DMS 273 (cell line): Measurements from ENCODE around the gene SHISAL2B.
"Not testable (repeated sequence)": the region's sequence is repeated elsewhere in the genome, so short reads cannot be mapped to it uniquely, and the experiment has no call there.

Source experiments
- DNase-seq: peaks from one replicate; lab custom pipeline; 2025; ENCODE audit not compliant: unreplicated experiment; lab: John Stamatoyannopoulos, UW

The SHISAL2B gene

DNA sequence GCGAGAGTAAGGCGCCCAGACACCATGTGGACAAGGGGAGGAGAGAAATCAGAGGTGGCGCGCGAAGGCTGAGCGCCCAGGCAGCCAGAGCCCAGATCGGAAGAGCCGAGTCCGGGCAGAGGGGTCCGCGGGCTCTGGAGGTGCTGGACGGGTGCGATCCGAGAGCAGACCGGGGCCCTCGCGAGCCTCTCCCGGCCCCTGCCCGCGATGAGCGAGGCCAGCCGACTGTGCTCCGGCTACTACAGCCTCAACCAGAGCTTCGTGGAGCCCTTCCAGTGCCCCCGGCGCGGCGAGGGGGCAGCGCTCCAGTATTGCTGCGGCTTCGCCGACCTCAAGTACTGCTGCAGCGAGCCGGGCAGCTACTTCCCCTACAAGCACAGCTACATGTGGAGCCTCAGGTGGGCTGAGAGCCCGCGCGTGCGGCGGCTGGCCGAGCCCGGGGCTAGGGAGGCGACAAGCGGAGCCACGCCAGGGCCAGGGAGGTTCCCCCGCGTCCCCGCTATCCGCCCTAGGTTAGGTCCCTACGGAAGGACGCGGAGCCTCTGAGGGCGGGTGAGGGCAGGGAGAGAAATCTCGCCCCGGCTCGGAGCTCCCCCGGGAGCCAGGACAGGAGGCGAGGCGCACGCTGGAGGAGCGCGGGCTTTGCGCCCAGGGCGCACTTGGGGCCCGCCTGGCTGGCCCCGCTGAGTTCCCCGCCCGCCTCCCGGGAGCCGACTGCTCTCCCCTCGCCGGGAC, at the start of gene SHISAL2B:
Gene SHISAL2B, plus strand, starts transcription at position 87 of the 735 bp plus-strand sequence. Its CDS starts 121 bp downstream, at position 208.
- peak; percentile 88 for DNase-seq

DNA sequence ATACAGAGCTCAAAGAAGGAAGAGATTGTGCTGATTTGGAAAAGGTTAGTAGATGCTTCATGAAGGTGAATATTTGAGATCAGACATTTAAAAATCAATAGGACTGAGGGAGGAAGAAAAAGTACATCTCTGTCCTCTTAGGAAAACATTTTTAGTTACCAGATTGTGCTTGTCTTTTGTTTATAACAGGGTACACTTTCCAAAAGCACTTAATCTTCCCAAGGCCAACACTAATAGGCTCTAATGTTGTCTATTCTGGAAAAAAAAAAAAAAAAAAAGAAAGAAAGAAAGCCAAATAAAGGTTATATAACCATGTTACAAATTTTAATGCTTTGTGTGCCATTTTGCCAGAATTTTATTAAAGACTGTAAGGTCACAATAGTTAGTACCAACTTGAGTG, 45.5 kb upstream of the SHISAL2B start:
- DNase-seq = no peak

DNA sequence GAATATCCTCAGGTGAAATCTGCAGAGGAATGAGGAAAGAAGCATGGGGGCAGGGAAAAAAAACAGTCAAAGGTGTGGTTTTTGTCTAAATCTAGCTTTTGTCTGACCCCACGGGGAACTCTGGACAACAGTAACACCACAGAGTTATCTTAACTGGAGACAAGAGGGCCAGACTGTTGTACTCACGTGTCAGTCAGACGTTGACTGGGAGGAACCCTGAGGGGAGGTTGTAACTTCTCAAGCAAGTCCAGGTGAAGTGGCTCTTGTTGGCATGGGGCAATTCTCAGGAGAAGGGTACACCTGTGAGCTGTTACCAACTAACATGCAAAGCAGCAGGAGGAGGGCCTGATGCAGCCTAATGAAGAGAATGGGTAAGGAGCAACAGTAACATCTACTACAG, 44.1 kb upstream of the SHISAL2B start:
- no peak for DNase-seq

DNA sequence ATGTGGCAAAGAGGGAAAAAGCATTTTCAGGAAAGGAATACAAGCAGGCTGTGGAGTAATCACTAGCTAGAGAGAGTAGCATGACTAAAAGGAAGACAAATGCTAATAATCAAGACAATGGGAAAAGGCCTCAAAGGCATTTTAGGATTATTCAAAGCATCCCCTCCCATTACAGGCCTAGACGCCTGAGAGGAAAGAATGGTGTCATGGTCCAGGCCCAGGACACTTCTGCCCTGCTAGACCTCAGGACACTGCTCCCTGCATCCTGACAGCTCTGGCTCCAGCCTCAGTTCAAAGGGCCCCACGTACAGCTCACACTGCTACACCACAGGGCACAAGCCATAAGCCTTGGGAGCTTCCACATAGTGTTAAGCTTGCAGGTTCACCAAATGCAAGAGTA, 40.8 kb upstream of the SHISAL2B start:
- DNase-seq = no peak

DNA sequence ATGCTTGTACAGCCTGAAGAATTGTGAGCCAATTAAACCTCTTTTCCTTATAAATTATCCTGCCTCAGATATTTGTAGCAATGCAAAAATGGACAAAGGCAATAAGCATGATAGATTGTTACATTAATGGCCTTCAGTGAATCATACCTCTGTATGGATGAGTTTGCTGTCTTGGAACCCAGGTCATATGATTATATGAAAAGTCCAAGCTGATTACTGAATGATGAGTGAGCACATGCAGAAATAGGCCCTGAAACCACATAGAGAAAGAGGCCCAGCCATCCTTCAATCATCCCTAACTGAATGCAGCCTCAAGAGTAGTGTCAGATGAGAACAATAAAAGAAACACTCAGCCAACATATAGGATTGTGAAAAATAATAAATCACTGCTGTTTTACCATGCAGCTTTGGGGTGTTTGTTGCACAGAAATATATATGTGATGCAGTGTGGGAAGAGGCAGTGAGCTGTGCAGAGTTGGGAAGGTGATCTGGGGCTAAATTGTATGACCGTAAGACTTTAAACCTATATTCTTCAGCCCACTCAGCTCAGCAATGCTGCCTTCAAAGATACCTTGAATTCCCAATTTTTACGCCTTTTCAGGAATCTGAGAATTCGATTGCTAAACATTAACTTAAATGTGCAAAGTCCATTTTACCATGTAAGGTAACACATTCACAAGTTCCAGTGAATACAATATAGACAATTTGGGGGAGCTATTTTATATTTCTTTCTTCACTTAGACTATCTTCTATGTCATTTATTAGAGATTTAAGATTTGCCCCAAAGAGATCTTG, 36.3 kb upstream of the SHISAL2B start:
- DNase-seq = no peak

DNA sequence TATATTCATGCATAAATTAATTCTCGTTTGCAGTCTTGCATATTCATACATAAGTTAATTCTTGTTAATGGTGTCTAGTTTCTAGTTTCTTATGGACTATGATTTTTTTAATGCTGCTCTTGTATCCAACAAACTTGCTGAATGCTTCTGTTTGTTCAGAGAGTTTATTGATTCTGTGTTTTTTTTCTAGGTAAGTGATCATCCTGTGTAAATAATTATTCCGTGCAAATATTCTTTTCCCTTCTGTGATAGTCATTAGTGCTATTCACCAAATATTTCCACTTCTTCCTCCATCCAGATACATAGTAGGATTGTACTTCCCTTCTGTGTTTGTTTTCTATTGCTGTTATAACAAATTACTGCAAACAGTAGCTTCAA, 35.8 kb upstream of the SHISAL2B start:
- no peak for DNase-seq

DNA sequence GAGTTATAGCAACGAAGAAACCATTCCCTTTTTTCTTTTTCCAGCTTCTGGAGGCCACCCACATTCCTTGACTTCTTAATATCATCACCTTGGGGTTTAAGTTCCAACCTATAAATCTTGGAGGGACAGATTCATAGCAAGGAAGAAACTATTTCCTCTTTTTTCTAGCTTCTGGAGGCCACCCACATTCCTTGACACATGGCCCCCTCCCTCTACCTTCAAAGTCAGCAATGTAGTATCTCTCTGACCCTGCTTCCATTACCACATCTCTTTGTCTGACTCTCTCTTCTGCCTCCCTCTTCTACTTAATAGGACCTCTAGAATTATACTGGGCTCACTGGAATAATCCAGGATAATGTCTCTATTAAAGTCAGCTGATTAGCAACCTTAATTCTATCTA, 34.7 kb upstream of the SHISAL2B start:
- no peak for DNase-seq

DNA sequence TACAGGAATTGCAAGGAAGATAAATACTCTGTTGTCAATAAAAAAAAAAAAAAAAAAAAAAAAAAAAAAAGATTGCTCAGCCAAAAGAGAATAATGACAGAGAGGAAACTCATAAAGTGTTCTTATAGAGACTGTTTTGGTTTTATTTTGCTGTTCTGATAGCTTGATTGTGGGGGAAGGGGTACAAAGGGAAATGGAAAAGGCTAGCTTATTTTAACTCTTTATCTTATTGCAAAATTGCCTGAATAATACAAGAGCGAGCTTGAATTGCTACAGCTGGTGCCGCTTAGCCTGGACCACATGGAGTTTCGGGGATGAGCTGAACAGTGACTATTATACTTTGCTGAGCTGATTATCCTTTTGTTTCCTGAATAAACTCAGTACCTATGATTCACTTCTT, 31.0 kb upstream of the SHISAL2B start:
- DNase-seq = no peak

DNA sequence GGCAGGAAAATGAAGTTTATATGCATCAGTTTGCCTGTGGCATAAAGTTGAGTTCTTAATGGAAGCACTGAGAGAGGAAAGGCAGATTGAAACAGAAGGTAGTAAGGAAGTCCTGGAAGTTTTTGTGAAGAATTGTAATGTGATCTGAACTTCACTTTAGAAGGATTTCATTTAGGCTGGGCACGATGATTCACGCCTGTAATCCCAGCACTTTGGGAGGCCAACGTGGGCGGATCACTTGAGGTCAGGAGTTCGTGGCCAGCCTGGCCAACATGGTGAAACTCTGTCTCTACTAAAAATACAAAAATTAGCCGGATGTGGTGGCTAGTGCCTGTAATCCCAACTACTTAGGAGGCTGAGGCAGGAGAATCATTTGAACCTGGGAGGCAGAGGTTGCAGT, 27.1 kb upstream of the SHISAL2B start:
- not testable (repeated sequence) for DNase-seq

DNA sequence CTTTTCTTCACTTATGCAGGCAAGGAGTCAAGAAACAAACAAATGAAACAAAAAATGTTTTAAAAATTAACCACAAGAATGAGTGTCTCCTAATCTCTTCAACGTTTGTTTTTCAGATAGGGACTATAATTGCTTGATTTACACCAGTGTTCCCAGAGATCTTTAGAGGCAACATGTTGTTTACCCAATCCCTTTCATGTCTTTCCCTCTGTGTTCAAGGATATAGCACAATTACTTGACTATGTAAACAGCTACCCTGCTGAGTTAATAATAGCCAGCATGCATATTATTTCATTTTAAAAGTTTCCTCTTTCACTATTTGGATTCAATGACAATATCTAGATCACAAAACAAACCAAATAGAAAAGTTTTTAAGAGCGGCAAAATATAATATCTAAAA, 25.1 kb upstream of the SHISAL2B start:
- no peak for DNase-seq

DNA sequence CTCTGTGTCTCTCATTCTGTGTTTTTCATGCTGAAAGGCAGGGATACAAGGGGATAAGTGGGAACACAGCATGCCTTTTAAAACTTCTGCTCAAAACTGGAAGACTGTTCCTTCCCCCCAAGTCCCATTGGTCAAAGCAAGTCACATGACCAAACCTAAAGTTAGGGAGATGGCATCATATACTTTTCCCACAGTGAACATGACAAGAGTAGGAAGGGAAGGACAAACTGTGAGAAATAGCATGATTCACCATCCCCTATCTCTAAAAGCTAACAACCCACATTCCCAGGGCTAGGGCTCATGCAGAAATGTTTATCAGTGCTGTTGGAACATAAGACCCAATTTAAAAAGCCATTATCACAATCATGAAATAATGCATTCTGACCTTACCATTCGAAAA, 24.2 kb upstream of the SHISAL2B start:
- no peak for DNase-seq

DNA sequence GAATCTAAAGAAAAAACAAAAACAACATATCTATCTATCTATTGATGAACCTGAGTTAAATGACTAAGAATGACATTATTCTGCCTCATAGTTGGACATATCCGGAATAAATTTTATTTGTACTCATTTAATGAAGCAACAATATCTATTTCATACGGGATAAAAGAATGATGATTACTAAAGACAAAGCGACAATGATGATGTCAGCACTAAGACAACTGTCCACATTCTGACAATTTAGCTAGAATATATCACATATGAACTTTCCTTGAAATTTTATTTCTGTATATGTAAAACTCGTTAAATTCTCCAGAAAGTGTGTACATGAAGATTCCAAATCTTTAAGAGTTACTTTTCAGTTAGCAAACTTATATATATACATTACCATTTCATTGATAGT, 23.2 kb upstream of the SHISAL2B start:
- no peak for DNase-seq

DNA sequence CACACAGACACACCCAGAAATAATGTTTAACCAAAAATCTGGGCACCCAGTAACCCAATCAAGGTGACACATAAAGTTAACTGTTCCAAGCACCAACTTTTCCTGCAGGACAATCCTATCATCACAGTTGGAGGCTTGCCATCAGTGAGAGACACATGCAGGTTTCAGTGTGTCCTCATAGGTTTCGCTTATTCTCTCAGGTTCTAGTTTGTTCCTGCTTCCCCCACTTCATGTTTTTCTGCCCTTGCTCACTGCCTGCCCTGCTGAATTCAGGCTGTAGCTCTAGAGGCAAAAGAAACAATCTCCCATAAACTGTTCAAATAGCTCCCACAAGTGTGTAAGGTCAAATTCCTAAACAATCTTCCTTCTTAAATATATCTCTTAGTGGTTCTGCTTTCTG, 20.0 kb upstream of the SHISAL2B start:
- no peak for DNase-seq

DNA sequence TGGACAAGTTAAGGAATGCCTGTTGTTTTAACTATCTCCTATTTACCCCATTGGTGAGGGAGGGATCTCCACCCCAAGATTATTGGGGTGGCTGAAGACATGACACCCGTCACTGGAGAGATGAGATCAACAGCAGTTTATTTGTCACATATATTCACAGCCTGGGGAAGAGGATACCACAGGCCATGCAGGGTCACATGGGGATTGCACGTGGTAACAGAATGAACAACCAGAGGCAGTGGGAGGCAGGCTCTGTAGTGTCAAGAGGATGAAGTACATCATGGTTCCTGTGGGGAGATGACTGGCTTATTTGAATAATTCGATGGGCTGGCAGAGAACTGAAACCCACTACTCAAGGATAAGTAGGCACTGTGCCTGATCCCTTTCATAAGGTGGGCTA, 18.6 kb upstream of the SHISAL2B start:
- no peak for DNase-seq

DNA sequence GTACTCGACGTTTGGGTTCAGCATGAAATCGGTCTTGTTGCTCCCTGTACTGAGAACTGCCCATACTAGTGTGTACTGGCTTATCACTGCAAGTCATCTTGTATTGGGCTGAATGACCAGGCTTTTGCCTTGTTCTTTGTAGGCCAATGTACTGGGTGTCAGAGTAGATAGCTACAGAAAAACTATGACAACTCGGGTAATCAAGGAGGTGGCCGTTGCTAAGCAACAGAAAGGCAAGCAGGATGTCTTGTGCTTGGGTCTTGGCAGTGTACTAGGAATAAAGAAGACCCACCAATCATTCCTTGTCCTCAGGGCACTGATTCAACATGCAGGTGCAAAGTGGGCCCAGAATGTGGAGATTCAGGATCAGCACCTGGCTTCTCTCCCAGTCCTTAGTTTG, 11.9 kb upstream of the SHISAL2B start:
- DNase-seq = no peak

DNA sequence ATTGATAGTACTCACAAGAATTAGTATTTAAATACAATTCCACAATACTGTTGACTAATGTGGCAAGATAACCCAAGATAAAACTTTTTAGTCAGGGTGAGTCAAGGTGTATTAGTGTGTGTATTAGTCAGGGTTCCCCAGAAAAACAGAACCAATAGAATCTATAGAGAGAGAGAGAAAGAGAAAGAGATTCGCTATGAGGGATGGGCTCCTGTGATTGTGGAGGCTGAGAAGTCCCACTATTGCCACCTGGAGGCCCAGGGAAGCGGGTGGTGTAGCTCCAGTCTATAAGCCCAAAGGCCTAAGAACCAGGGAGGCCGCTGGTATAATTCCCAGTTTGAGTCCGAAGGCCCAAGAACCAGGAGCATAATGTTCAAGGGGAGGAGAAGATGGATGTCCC, 10.0 kb upstream of the SHISAL2B start:
- DNase-seq = peak; percentile 49

DNA sequence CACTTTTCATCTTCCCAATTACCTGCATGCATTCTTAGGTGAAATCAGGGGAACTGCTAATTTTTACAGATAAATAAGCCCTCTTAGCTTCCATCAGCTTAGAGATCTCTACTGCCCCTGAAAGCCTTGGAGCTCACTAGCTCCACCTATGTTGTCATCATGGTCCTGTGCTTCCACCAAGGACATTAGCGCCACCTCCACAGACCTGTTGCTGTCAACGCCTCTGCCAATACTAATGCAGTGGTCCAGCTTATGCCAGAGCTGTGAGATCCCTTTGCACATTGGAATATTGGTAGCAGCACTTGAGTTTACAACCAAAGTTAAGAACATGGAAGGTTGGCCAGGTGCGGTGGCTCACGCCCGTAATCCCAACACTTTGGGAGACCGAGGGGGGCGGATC, 7.7 kb upstream of the SHISAL2B start:
- DNase-seq = peak; percentile 7

DNA sequence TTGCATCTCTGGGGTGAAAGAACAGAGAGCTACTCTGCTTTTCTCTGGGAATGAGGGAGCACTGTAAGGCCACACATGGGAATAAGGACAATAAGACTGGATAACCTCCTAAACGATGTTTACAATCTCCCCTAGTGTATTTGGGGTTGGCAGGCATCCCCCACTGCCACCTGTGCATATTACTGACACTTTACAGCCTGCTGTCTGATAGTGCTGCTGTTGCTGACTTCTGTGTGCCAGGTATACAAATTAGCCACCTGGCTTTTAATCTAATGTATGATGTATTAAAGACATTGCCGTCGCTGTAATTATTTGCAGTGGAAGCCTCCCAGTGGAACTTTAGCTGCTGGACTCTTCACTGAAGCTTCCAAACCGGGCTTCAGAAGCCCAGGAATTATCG, 4.4 kb upstream of the SHISAL2B start:
- peak; percentile 67 for DNase-seq

DNA sequence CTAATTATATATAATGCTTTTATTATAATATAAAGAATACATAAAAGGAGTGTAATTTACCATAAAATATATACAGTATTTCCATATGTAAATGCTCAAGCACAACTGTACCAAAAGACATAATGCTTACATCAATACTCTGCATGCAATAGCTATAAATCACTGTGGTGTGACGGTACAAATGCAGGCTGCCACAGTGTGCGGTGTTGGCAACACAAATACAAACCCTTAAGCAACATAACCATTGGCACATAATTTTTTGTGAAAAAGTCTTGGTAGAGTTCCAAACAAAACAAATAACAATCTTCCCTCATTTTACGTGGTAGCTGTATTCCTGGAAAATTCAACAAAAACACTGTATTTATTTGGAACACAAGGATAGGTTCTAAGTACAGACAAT, 1.9 kb upstream of the SHISAL2B start:
- DNase-seq = no peak

DNA sequence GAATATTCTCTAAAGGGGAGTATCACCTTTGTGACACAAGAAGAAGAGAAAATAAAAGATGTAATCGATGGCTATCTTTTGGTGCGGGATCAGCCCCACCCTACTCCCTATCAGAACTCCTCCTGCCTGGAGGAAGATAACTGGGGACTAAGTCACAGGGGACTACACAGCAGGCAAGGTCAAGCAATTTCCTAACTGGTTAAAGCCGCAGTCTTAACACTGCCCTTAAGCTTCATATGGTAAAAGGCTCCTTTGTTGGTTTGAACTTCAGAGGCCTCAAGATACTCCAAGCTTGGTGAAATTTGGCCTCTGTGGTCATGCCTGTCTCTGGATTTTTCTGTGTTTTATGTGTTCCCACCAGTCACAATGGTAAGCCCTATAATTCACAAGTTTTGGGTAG, 1.3 kb upstream of the SHISAL2B start:
- no peak for DNase-seq

DNA sequence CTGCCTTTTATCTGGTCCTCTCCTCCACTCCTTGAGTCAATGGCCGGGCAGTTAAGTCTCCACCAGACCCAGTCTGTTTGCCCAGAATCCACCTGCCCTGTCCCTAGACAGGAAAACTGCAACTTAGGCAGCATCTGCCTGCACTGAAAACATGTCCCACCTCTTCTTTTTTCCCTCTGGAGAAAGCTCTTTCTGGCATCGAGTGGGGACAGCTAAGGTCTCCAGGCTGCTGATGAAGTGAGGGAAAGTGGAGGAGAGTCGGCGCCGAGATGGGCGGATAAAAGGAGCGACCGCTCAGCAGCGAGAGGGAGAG, 243 bp upstream of the SHISAL2B start:
- no peak for DNase-seq

DNA sequence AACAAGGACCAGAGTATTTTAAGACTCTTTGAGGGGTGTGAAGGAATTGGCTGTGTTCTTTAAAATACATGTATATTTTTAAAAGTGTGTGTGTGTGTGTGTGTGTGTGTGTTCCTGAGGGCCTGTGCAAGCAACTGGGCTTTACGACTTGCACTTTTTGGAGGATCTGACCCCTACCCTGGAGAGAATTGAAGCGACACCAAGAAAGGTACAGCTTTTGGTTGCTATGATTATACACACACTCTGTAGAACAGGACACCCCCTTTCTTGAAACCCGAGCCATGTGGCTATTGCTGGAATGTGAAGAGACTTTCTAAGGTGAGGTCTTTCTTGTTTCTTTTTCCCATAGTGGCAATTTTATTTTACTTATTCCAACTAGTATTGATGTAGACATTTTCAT, 988 bp downstream of the SHISAL2B start:
- peak; percentile 46 for DNase-seq

DNA sequence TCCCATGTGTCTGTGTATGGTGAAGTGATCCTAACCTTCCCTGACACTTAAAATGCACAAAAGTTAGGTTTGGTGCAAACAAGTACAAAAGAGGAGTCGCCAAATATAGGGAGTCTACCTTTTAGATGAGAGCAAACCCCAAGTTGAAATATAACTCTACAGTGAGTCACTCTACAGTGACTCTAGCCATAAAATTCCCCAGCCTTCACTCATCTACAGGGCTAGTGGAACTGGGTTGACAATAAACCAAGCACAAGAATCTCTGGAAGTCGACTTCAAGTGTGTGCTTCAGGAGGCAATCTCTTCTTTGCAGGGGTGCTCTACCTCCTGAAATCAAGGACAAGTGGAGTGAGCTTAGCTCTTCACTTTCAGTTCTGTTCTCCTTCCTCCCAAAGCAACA, 3.3 kb downstream of the SHISAL2B start:
- no peak for DNase-seq
